Suprapubic skin (tissue), 3 donors: ENCODE measurements around the gene TNNI3.

Source experiments
- EP300 ChIP-seq: sonication (generic); formaldehyde crosslinking; IDR thresholded peaks from one replicate; pipeline ENCODE4 v1.6.1; 2017; ENCODE audit warnings: antibody characterized with exemption
- POLR2A ChIP-seq, 2 donors: fragments of 450-650 bp; IDR thresholded peaks; one replicate each; pipeline ENCODE4 v1.6.1; 2017; ENCODE audit warnings: antibody characterized with exemption in 2 of 2, mild to moderate bottlenecking in 2 of 2, moderate library complexity in 2 of 2
- TF ChIP-seq, protein P1 (sequence below), 2 donors: fragments of 200-600 bp in 1 of 2; fragments of 450-650 bp in 1 of 2; sonication (generic) in 1 of 2; IDR thresholded peaks; one replicate each; pipeline ENCODE4 v1.5.1; 2016 to 2019; ENCODE audit warnings: antibody characterized with exemption in 2 of 2, mild to moderate bottlenecking in 1 of 2, moderate library complexity in 1 of 2

GRCh38 chr19:55166530-55167268 is 9.2 kb upstream of the TNNI3 start, which contains the start of gene DNAAF3:
- TF ChIP-seq POLR2A (IDR thresholded peaks at IDR 0.05), result no peak
- TF ChIP-seq, protein P1, sequence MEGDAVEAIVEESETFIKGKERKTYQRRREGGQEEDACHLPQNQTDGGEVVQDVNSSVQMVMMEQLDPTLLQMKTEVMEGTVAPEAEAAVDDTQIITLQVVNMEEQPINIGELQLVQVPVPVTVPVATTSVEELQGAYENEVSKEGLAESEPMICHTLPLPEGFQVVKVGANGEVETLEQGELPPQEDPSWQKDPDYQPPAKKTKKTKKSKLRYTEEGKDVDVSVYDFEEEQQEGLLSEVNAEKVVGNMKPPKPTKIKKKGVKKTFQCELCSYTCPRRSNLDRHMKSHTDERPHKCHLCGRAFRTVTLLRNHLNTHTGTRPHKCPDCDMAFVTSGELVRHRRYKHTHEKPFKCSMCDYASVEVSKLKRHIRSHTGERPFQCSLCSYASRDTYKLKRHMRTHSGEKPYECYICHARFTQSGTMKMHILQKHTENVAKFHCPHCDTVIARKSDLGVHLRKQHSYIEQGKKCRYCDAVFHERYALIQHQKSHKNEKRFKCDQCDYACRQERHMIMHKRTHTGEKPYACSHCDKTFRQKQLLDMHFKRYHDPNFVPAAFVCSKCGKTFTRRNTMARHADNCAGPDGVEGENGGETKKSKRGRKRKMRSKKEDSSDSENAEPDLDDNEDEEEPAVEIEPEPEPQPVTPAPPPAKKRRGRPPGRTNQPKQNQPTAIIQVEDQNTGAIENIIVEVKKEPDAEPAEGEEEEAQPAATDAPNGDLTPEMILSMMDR (IDR thresholded peaks at IDR 0.05), result no peak
- TF ChIP-seq EP300, result no peak
